HG03469 (cell line): ENCODE measurements around the gene RPL10.

Source experiments
- ATAC-seq: cut with Tn5 transposase; IDR thresholded peaks from one replicate; pipeline ENCODE4 v1.9.1; 2021; ENCODE audit warnings: mild to moderate bottlenecking, moderate library complexity, moderate number of reproducible peaks; ENCODE audit not compliant: unreplicated experiment

RPL10 gene

DNA sequence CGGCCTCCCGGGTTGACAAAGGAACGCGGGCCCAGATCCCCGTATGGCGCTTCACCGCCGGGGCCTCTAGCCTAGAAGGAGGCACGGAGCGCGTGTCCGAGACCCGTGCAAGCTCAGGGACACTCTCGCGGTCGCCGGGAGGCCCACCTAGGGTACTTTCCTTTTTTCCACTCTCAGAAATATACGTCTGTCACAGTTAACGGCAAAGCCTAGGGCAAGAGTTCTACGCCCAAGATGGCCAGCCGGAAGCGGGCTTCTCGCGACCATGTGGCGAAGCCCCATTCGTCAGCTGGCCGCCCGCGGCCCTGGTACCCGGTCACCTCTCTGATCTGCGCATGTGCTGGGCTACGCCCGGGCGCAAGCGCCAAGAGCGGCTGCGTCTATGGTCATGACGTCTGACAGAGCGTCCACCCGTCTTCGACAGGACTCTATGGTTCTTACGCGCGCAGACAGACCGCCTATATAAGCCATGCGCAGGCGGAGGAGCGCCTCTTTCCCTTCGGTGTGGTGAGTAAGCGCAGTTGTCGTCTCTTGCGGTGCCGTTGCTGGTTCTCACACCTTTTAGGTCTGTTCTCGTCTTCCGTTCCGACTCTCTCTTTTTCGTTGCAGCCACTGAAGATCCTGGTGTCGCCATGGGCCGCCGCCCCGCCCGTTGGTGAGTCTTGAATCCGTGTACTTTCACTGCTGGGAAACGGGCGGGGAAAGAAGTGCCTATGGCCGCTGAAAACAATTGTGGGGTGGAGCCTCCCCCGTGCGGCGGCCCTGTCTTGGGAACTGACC, at the start of gene RPL10:
RPL10 (plus strand) TSS at position 490 of the 780 bp plus-strand sequence; CDS start at position 633, 143 bp downstream.
- peak; percentile 77 for ATAC-seq

GRCh38 chrX:154348646-154349358, 49.4 kb upstream of the RPL10 start:
- no peak for ATAC-seq

- no peak for ATAC-seq
These were observed 48.7 kb upstream of the RPL10 start for GRCh38 chrX:154349359-154349935.

DNA sequence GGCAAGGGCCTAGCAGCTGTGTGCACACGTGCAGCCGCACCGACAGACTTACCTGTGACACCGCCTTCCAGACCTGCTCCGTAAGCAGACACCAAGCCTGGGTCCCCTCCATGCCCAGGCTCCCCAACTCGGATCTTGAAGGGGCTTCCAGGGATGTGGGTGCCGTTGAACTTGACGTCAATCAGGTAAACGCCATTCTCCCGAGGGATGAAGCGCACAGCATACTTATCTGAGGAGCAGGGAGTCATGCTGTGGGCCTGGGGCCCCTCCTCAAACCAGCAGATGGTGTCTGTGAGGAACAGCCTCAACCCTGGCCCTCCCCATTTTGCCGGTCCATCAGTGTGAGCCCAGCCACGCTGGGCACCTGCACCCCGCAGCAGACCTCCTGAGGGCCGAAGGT, 48.2 kb upstream of the RPL10 start:
- no peak for ATAC-seq

- no peak for ATAC-seq
These were observed 47.6 kb upstream of the RPL10 start for GRCh38 chrX:154350429-154351182.

DNA sequence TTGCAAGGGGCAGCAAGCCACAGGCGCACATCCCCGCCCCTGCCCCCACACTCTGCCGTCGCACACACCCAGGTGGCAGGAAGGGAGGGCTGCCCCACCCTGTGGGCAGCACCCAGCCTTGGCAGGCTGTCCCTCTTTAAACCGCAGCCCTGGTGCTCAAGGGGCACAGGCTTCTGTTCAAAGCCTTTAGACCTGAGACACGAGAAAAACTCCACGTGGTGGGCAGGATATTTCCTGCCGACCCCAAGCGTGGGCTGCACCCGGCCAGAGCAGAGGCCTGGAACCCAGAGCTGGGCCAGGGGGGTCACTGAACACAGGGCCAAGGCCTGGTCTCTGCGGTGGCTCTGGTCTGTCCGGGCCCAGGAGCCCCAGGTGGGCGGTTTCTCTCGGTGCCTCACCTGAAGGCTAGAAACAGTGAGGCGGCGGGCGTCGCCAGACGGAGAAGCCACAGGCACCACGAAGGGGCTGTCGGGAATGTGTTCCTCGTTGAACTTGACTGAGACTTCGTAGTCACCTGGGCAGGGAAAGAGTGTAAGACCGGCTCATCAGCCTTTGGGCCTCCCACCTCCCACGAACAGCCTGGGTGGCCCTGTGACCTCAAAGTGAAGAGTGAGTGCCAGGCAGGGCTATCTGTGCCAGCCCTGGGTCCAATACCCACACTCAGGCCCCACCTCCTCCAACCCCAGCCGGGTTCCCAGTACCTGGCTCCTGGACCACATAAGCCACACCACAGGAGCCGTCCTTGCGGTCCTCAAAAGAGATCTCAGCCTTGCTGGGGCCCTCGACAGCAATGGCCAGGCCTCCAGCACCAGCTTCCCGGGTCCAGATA, 46.8 kb upstream of the RPL10 start:
- ATAC-seq, result no peak

- no peak for ATAC-seq
These were observed 46.2 kb upstream of the RPL10 start for GRCh38 chrX:154352012-154352401.

DNA sequence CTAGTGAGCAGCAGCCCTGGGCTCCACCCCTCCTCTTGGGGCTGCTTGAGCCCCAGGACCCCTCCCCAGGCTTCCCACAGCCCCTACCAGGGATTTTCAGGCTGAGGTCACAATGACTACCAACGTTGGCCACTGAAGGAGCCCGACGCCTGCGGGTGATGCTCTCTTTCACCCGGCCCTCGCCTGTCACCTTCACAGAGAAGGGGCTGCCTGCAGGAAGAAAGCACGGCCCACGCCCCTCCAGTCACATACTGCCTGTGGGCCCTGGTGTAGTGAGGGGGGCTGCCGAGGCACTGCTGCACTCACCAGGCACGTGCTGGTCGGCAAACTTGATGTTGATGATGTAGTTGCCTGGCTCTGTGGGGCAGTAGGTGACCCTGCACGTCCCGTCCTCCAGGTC, 45.7 kb upstream of the RPL10 start:
- ATAC-seq, result no peak

DNA sequence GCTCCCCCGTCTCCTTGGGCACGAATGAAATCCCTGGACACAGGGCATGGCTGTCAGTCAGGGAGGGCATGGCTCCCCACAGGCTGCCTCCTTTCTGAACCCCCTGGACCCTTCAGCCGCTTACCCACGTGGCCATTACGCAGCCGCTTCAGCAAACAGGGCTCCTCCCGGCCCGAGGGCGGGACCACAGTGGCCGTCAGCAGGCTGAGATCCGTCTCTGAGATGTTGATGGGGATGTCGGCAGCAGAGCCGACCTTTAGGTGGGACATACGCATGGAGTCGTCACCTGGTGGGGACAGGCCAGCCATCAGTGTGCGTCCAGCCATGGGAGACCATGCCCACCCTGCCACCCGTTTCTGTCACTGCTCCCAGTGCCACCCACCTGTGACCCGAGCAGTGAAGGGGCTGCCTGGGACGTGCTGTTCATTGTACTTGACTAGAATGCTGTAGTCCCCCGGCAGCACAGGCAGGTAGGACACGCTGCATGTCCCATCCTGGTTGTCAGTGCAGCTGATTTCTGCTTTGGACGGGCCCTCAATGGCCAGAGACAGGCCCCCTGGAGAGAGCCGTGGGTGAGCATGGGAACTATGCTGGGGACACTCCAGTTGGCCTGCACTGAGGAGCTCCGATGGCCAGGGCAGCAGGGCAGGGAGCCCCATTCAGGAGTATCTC, 44.9 kb upstream of the RPL10 start:
- ATAC-seq, result no peak

GRCh38 chrX:154354013-154354412, 44.2 kb upstream of the RPL10 start:
- no peak for ATAC-seq

GRCh38 chrX:154354516-154354915, 43.7 kb upstream of the RPL10 start:
- no peak for ATAC-seq

DNA sequence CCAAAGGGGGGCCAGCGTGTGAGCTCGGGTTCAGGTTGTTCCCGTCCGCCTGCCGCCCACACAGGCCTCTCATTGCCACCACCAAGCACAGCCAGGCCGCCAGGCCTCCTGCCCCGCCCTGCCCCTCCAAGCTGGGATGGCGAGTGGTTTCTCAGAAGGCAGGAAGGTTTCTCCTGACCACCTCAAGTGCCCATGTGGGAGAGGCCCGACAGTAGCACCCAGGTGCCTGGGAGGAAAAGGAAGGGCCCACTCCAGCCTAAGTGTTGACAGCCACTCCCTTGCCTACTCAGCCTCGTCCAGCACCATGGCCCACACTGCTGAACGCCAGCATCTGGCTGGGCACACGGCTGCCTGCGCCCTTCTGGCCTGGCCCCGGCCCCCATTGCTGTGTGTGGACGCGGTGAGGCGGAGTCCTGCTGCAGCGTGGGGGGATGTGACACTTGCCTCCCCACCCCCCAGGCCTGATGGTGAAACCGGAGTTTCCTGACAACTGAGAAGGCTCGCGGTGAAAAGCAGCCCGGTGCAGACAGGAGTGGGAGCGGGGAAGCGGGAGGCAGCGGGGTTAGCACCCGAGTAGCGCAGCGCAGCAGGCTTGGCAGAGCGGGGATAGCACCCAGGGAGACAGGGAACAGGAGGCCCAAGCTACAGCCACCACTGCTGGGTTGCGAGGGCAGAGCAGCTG, 42.9 kb upstream of the RPL10 start:
- ATAC-seq, result no peak

DNA sequence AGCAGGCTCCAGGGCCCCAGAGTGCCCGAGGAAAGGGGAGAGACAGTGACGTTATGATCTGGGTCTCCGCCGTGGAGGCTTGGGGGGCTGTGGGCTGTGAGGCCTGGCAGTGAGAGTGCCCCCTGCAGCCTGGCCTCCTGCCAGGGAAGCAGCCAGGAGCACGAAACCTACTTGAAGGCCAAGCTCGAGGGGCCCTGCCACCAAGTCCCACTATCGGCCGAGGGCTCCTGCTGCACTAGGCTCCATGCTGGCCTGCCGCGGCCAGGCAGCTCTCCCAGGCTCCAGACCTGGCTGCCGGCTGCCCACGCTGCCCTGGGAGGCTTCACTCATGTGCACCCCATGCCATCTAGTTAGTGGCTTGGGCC, 42.4 kb upstream of the RPL10 start:
- no peak for ATAC-seq

DNA sequence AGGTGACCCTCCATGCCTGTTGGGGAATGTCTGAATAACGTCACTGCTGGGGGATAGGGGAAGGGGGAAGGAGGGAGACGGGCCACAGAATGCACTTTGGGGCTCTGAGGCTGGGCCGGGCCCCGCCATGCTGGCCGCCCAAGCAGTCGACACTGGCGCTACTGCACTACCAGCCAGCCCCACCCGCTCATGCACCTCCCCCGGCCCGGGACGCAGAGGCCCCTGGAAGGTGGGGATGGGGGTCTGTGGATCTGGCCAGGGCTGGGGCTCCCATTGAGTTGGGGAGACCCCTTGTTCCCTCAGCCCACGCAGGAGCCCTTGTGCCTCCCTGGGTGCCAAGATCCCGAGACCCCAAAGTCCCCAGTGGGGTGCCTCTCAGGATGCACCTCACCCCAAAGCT, 41.6 kb upstream of the RPL10 start:
- ATAC-seq, result no peak

DNA sequence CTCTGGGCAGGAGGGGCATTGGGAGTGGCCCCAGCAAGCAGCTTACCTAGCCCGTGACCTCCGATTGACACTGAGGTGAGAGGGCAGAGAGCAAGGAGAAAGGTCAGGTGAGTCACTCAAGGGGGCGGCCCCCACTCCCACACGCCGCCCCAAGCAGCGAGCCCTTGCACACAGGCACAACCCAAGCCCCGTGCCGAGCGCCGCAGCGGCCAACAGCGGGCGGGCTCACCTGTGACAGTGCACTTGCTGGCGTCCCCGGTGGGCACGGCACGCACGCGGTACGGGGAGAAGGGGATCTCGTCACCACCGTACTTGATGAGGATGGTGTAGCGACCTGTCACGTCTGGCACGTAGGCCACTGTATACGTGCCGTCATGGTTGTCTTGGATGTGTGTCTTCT, 41.0 kb upstream of the RPL10 start:
- ATAC-seq, result no peak

- no peak for ATAC-seq
These were observed 40.2 kb upstream of the RPL10 start for GRCh38 chrX:154358011-154358410.

DNA sequence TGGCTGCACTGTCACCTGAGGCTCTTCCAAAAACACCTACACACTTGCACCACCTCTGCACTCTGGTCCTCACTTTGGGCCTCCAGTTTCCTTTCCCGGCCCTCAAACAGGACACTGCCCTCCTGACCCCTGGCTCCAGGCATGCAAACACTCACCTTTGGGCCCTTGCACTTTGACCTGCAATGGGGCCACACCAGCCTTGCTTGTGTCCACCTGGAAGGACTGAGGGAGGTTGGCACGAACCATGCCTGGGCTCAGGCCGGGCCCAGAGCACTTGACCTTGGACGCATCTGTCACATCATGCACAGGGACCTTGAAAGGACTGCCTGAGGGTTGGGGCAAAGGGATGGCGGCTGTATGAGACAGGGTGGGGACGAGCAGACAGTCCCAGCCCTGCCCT, 39.3 kb upstream of the RPL10 start:
- ATAC-seq, result no peak

DNA sequence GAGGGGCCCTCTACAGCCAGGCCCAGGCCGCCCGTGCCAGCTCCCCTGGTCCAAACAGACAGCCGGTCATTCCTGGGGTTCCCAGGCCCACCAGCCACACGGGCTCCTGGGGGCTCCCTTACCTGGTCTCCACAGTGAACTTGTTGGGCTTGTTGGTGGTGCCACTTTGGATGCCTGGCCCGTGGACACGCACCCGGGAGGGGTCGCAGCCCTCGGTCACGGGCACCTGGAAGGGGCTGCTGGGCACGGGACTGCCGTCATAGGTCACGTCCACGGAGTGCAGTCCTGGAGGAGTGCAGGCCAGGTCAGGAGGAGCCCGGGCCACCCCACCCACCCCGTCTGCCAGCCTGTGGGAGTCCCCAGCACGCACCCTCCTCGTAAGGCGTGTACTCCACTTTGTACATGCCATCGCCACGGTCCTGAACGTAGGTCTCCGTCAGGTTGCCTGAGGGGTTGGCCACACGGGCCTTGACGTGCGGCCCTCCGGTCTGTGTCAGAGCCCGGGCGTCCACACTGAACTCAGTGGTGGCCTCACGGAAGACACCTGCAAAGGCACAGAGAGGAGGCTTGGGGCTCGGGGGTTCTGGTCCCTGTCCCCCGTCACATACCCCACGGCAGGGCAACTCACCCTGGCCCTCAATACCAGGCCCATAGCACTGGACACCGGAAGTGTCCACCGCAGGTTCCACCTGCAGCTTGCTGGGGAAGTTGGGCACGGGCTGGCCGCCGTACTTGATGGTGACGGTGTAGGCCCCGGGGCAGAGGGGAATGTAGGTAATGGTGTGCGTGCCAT, 38.6 kb upstream of the RPL10 start:
- ATAC-seq, result no peak
